H9 (cell line): Measurements from ENCODE around the gene NCOA6. TPM values are rescaled to one million over a fixed set of nuclear protein-coding genes. Genes with fewer than 3 reads are reported as not detected.

Source experiments
- DNase-seq: peaks from one replicate; pipeline ENCODE4 v3.0.0-alpha.2; 2017
- H2AFZ ChIP-seq: one replicate; pipeline ENCODE4 v1.6.1; 2013; ENCODE audit warnings: mild to moderate bottlenecking, low read length, control low read depth, moderate library complexity
- H2AK5ac ChIP-seq: 2 replicates; pipeline ENCODE4 v1.6.1; 2013; ENCODE audit warnings: low read length, control low read depth, mixed read lengths; ENCODE audit not compliant: insufficient read length
- H2BK120ac ChIP-seq: one replicate; pipeline ENCODE4 v1.6.1; 2013; ENCODE audit warnings: low read depth, mild to moderate bottlenecking, low read length, control low read depth, inconsistent platforms; ENCODE audit not compliant: poor library complexity, severe bottlenecking
- H2BK12ac ChIP-seq: 2 replicates; pipeline ENCODE4 v1.6.1; 2013; ENCODE audit warnings: low read length, control low read depth, mixed read lengths, low read depth; ENCODE audit not compliant: insufficient read length
- H2BK15ac ChIP-seq: 2 replicates; pipeline ENCODE4 v1.6.1; 2013; ENCODE audit warnings: low read depth, low read length, control low read depth
- H2BK20ac ChIP-seq: one replicate; pipeline ENCODE4 v1.6.1; 2013; ENCODE audit warnings: low read depth, mild to moderate bottlenecking, low read length, control low read depth, inconsistent platforms; ENCODE audit not compliant: poor library complexity, severe bottlenecking
- H2BK5ac ChIP-seq: 2 replicates; pipeline ENCODE4 v1.6.1; 2013; ENCODE audit warnings: low read length, control low read depth, mixed read lengths; ENCODE audit not compliant: insufficient read length
- H3K14ac ChIP-seq: 2 replicates; pipeline ENCODE4 v1.6.1; 2013; ENCODE audit warnings: low read length, control low read depth; ENCODE audit not compliant: insufficient read depth
- H3K18ac ChIP-seq: 2 replicates; pipeline ENCODE4 v1.6.1; 2013; ENCODE audit warnings: low read depth, mild to moderate bottlenecking, mixed read lengths, low read length, control low read depth; ENCODE audit not compliant: insufficient read length
- H3K23ac ChIP-seq: 2 replicates; pipeline ENCODE4 v1.6.1; 2013; ENCODE audit warnings: low read length, control low read depth, mixed read lengths, low read depth; ENCODE audit not compliant: insufficient read length
- H3K23me2 ChIP-seq: 2 replicates; pipeline ENCODE4 v1.6.1; 2013; ENCODE audit warnings: low read depth, mild to moderate bottlenecking, mixed read lengths, low read length, control low read depth; ENCODE audit not compliant: insufficient read length, poor library complexity, severe bottlenecking
- H3K27ac ChIP-seq: 2 replicates; pipeline ENCODE4 v1.5.1; 2013; ENCODE audit warnings: low read length, control low read depth, mixed read lengths, low read depth; ENCODE audit not compliant: insufficient read length
- H3K27me3 ChIP-seq: 2 replicates; pipeline ENCODE4 v1.6.1; 2013; ENCODE audit warnings: low read length, control low read depth, inconsistent platforms; ENCODE audit not compliant: insufficient read depth
- H3K4ac ChIP-seq: 2 replicates; pipeline ENCODE4 v1.6.1; 2013; ENCODE audit warnings: low read depth, mild to moderate bottlenecking, control low read depth, inconsistent platforms, low read length, moderate library complexity
- H3K4me1 ChIP-seq: 2 replicates; pipeline ENCODE4 v1.6.1; 2013; ENCODE audit warnings: low read length, control low read depth, inconsistent platforms; ENCODE audit not compliant: insufficient read depth
- H3K4me2 ChIP-seq: 2 replicates; pipeline ENCODE4 v1.6.1; 2013; ENCODE audit warnings: low read length, control low read depth, mixed read lengths; ENCODE audit not compliant: insufficient read length, insufficient read depth
- H3K56ac ChIP-seq: 2 replicates; pipeline ENCODE4 v1.6.1; 2013; ENCODE audit warnings: low read depth, mild to moderate bottlenecking, mixed read lengths, low read length, control low read depth; ENCODE audit not compliant: insufficient read length
- H3K79me1 ChIP-seq: 2 replicates; pipeline ENCODE4 v1.6.1; 2013; ENCODE audit warnings: low read depth, mild to moderate bottlenecking, moderate library complexity, low read length, control low read depth, inconsistent platforms; ENCODE audit not compliant: insufficient read depth, poor library complexity, severe bottlenecking
- H3K79me2 ChIP-seq: 2 replicates; pipeline ENCODE4 v1.6.1; 2013; ENCODE audit warnings: low read length, control low read depth, inconsistent platforms; ENCODE audit not compliant: insufficient read depth
- H3K9ac ChIP-seq: 2 replicates; pipeline ENCODE4 v1.6.1; 2013; ENCODE audit warnings: low read length, control low read depth, mixed read lengths; ENCODE audit not compliant: insufficient read length; ENCODE audit errors: extremely low read depth
- H3K9me3 ChIP-seq: one replicate; pipeline ENCODE4 v1.6.1; 2013; ENCODE audit warnings: low read depth, low read length, inconsistent platforms; ENCODE audit not compliant: control insufficient read depth
- H3T11ph ChIP-seq: one replicate; pipeline ENCODE4 v1.6.1; 2013; ENCODE audit warnings: mild to moderate bottlenecking, low read length, control low read depth, inconsistent platforms
- H4K20me1 ChIP-seq: one replicate; pipeline ENCODE4 v1.6.1; 2013; ENCODE audit not compliant: control insufficient read depth, insufficient read length, insufficient read depth
- H4K5ac ChIP-seq: 2 replicates; pipeline ENCODE4 v1.6.1; 2013; ENCODE audit warnings: low read depth, mild to moderate bottlenecking, mixed read lengths, low read length, control low read depth; ENCODE audit not compliant: insufficient read length
- H4K8ac ChIP-seq: replicated peaks from 2 replicates; pipeline ENCODE4 v1.6.1; 2013; ENCODE audit warnings: low read length, control low read depth, mixed read lengths, low read depth; ENCODE audit not compliant: insufficient read length
- H4K91ac ChIP-seq: 2 replicates; pipeline ENCODE4 v1.6.1; 2013; ENCODE audit warnings: low read depth, mild to moderate bottlenecking, moderate library complexity, mixed read lengths, low read length, control low read depth; ENCODE audit not compliant: insufficient read length
- H3K27ac Mint-ChIP-seq, 3 experiments: 2 replicates in 2 of 3; 3 replicates in 1 of 3; pipeline ENCODE4 v1.8.0; 2020 to 2021; ENCODE audit warnings: mixed read lengths in 3 of 3, mild to moderate bottlenecking in 1 of 3, moderate library complexity in 1 of 3
- H3K27me3 Mint-ChIP-seq: 2 replicates; pipeline ENCODE4 v1.8.0; 2021; ENCODE audit warnings: low read depth, mild to moderate bottlenecking, moderate library complexity, mixed read lengths
- H3K36me3 Mint-ChIP-seq, 3 experiments: 2 replicates in 2 of 3; 3 replicates in 1 of 3; pipeline ENCODE4 v1.8.0; 2020 to 2021; ENCODE audit warnings: low read depth in 3 of 3, mixed read lengths in 3 of 3; ENCODE audit not compliant: insufficient read depth in 1 of 3
- H3K4me1 Mint-ChIP-seq, 2 experiments: 2 replicates each; pipeline ENCODE4 v1.8.0; 2020; ENCODE audit warnings: mixed read lengths in 2 of 2
- H3K4me3 Mint-ChIP-seq, 2 experiments: 2 replicates in 1 of 2; 3 replicates in 1 of 2; pipeline ENCODE4 v1.8.0; 2020 to 2021; ENCODE audit warnings: mild to moderate bottlenecking in 2 of 2, mixed read lengths in 2 of 2, moderate library complexity in 1 of 2
- H3K9me3 Mint-ChIP-seq, 2 experiments: 2 replicates in 1 of 2; 3 replicates in 1 of 2; pipeline ENCODE4 v1.8.0; 2020; ENCODE audit warnings: mild to moderate bottlenecking in 2 of 2, mixed read lengths in 2 of 2, moderate library complexity in 1 of 2
- WGBS: extraction: QIAGEN DNeasy Blood & Tissue Kit; methylation state at CpG from one replicate; pipeline ENCODE4 v1.1.7; 2013; ENCODE audit warnings: missing lambda C conversion rate, low lambda C conversion rate, mixed read lengths; ENCODE audit not compliant: insufficient read length; ENCODE audit errors: extremely low coverage; 5-methylcytosine and 5-hydroxymethylcytosine counted together
- total RNA-seq: library from RNA; stranded (reverse); gene quantifications from 2 replicates; pipeline ENCODE4 v1.2.1, GENCODE V29; 2021
- TF ChIP-seq, protein P1 (sequence below): fragments of 200-600 bp; sonication (generic); conservative IDR thresholded peaks from 3 replicates; pipeline ENCODE4 v1.8.0; 2021; ENCODE audit warnings: antibody characterized with exemption, mild to moderate bottlenecking

The NCOA6 gene
- total RNA-seq, 1 experiment from 2014 or later: 23.9 TPM

DNA sequence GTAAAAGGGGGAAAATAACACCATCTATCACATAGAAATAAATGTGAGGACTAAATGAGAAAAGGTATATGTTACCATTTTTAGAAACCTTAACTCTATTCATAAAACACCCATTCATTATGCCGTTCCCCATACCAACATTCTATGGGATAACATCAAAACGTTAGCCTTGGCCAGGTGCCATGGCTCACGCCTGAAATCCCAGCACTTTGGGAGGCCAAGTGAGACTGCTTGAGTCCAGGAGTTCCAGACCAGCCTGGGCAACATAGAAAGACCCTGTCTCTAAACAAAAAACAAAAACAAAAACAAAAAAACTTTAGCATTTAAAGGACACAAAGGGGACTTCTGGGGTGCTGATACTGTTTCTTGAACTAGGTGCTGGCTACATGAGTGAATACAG is 149.9 kb downstream of the NCOA6 start:
- H3K27ac Mint-ChIP-seq: no peak overlapping the region
- Histone ChIP-seq H3K4me1 (no peaks in the 10 kb centered on the region; the same call in 1 of the 2 replicates), H2BK5ac (no peak overlapping the region)

More for the DNA sequence above, 149.9 kb downstream of the NCOA6 start:
- H3K18ac ChIP-seq: no peak overlapping the region
- H2BK12ac ChIP-seq: no peak overlapping the region
- no peak overlapping the region for H2BK15ac ChIP-seq
- peaks cover 4% of the 10 kb centered on the region for H3K23me2 ChIP-seq
- no peak overlapping the region for H3K4ac ChIP-seq
- H3K14ac ChIP-seq: no peak overlapping the region
- TF ChIP-seq, protein P1, sequence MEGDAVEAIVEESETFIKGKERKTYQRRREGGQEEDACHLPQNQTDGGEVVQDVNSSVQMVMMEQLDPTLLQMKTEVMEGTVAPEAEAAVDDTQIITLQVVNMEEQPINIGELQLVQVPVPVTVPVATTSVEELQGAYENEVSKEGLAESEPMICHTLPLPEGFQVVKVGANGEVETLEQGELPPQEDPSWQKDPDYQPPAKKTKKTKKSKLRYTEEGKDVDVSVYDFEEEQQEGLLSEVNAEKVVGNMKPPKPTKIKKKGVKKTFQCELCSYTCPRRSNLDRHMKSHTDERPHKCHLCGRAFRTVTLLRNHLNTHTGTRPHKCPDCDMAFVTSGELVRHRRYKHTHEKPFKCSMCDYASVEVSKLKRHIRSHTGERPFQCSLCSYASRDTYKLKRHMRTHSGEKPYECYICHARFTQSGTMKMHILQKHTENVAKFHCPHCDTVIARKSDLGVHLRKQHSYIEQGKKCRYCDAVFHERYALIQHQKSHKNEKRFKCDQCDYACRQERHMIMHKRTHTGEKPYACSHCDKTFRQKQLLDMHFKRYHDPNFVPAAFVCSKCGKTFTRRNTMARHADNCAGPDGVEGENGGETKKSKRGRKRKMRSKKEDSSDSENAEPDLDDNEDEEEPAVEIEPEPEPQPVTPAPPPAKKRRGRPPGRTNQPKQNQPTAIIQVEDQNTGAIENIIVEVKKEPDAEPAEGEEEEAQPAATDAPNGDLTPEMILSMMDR: no peak
- H3K27me3 ChIP-seq: no peaks in the 10 kb centered on the region
- no peak overlapping the region for H2AFZ ChIP-seq
- Mint-ChIP-seq H3K27me3 (no peaks in the 10 kb centered on the region), H3K4me1 (peaks cover 8 to 9% of the 10 kb centered on the region in 2 experiments), H3K36me3 (no peaks in the 10 kb centered on the region), H3K4me3 (peak overlapping the region; percentile 89 to 95; a peak in 4 of 5 replicates), H3K9me3 (no peaks in the 10 kb centered on the region)
- no peaks in the 10 kb centered on the region for H4K20me1 ChIP-seq
- H3K9me3 ChIP-seq: no peaks in the 10 kb centered on the region
- H3K9ac ChIP-seq: no peak overlapping the region
- H3K79me1 ChIP-seq: peaks cover 5% of the 10 kb centered on the region
- no peak overlapping the region for H4K8ac ChIP-seq
- no peak overlapping the region for H4K91ac ChIP-seq
- peaks cover 5% of the 10 kb centered on the region; the same call in 1 of the 2 replicates for H3K79me2 ChIP-seq
- WGBS: no CpG with 5 or more reads among the region's 3 CpGs
- H3K27ac ChIP-seq: no peak overlapping the region
- no peak overlapping the region for H4K5ac ChIP-seq
- no peak overlapping the region for H3K23ac ChIP-seq
- no peak overlapping the region for H3K56ac ChIP-seq
- no peak overlapping the region for H2BK120ac ChIP-seq
- no peak overlapping the region for H2AK5ac ChIP-seq
- no peak overlapping the region for H3T11ph ChIP-seq
- no peak overlapping the region for H2BK20ac ChIP-seq
- DNase-seq: no peak
- H3K4me2 ChIP-seq: peak overlapping the region; percentile 98
